Neural progenitor cell (in vitro differentiated cells): ENCODE measurements around the gene P2RX3. TPM values are rescaled to one million over a fixed set of nuclear protein-coding genes. Genes with fewer than 3 reads are reported as not detected.
A peak's percentile ranks its signal among the peaks of the same experiment; 100 is the strongest.

Experiments used
- DNase-seq: peaks from one replicate; pipeline ENCODE4 v3.0.0-alpha.2; 2016; ENCODE audit warnings: low spot score
- H2AFZ ChIP-seq: fragments of 200-600 bp; sonication (generic); replicated peaks from 2 replicates; pipeline ENCODE4 v1.6.1; 2016; ENCODE audit warnings: antibody characterized with exemption
- H3F3A ChIP-seq: fragments of 200-600 bp; sonication (generic); 2 replicates; pipeline ENCODE4 v1.6.1; 2016; ENCODE audit warnings: antibody characterized with exemption, low read depth
- H3K27ac ChIP-seq: fragments of 200-600 bp; sonication (generic); 2 replicates; pipeline ENCODE4 v1.5.1; 2016; ENCODE audit warnings: mild to moderate bottlenecking
- H3K27me3 ChIP-seq: fragments of 200-600 bp; sonication (generic); 2 replicates; pipeline ENCODE4 v1.6.1; 2016; ENCODE audit warnings: mild to moderate bottlenecking, moderate library complexity
- H3K36me3 ChIP-seq: fragments of 200-600 bp; sonication (generic); 2 replicates; pipeline ENCODE4 v1.5.1; 2016
- H3K4me1 ChIP-seq: fragments of 200-600 bp; sonication (generic); 2 replicates; pipeline ENCODE4 v1.6.1; 2016; ENCODE audit warnings: mixed run types
- H3K4me2 ChIP-seq: fragments of 200-600 bp; sonication (generic); 2 replicates; pipeline ENCODE4 v1.6.1; 2016
- H3K4me3 ChIP-seq: fragments of 200-600 bp; sonication (generic); 2 replicates; pipeline ENCODE4 v1.5.1; 2016
- H3K79me2 ChIP-seq: fragments of 200-600 bp; sonication (generic); 2 replicates; pipeline ENCODE4 v1.6.1; 2016; ENCODE audit warnings: low read depth
- H3K9ac ChIP-seq: fragments of 200-600 bp; sonication (generic); 2 replicates; pipeline ENCODE4 v1.6.1; 2016
- H3K9me3 ChIP-seq: fragments of 200-600 bp; sonication (generic); 2 replicates; pipeline ENCODE4 v1.5.1; 2016; ENCODE audit warnings: low read depth
- H4K20me1 ChIP-seq: fragments of 200-600 bp; sonication (generic); 2 replicates; pipeline ENCODE4 v1.6.1; 2016; ENCODE audit warnings: low read depth
- H3K27ac Mint-ChIP-seq: 3 replicates; pipeline ENCODE4 v1.8.0; 2021; ENCODE audit warnings: mixed read lengths
- H3K27me3 Mint-ChIP-seq: 2 replicates; pipeline ENCODE4 v1.8.0; 2022; ENCODE audit warnings: low read depth, mild to moderate bottlenecking, inconsistent platforms, moderate library complexity, mixed read lengths; ENCODE audit not compliant: insufficient read depth
- H3K36me3 Mint-ChIP-seq: 3 replicates; pipeline ENCODE4 v1.8.0; 2021; ENCODE audit warnings: mixed read lengths
- H3K4me1 Mint-ChIP-seq: 3 replicates; pipeline ENCODE4 v1.8.0; 2021; ENCODE audit warnings: mixed read lengths
- H3K4me3 Mint-ChIP-seq: 3 replicates; pipeline ENCODE4 v1.8.0; 2021; ENCODE audit warnings: mild to moderate bottlenecking, moderate library complexity, mixed read lengths
- H3K9me3 Mint-ChIP-seq: 3 replicates; pipeline ENCODE4 v1.8.0; 2020; ENCODE audit warnings: mixed read lengths
- CTCF ChIP-seq: fragments of 200-600 bp; sonication (generic); IDR thresholded peaks from 2 replicates; pipeline ENCODE4 v1.5.1; 2017; ENCODE audit warnings: antibody characterized with exemption, mild to moderate bottlenecking
- EZH2 ChIP-seq: fragments of 200-600 bp; sonication (generic); IDR thresholded peaks from 2 replicates; pipeline ENCODE4 v1.6.1; 2017; ENCODE audit warnings: antibody characterized with exemption, mild to moderate bottlenecking, moderate library complexity
- EZH2phosphoT487 ChIP-seq: fragments of 200-600 bp; sonication (generic); IDR thresholded peaks from 2 replicates; pipeline ENCODE4 v1.6.1; 2017; ENCODE audit warnings: antibody characterized with exemption
- total RNA-seq: library from RNA; depleted of rRNA; stranded (reverse); fragments of >200 nt; gene quantifications from 2 replicates; pipeline ENCODE4 v1.2.3, GENCODE V29; 2015; ENCODE audit warnings: low replicate concordance

The P2RX3 gene
- total RNA-seq, 1 donor from 2014 or later = 2.4 TPM

GRCh38 chr11:57410287-57410686 is 72.1 kb downstream of the P2RX3 start:
- Mint-ChIP-seq H3K9me3 (no peaks in the 10 kb centered on the region), H3K4me3 (no peak overlapping the region), H3K36me3 (peaks cover 18% of the 10 kb centered on the region), H3K27me3 (peaks cover 8% of the 10 kb centered on the region), H3K4me1 (no peaks in the 10 kb centered on the region), H3K27ac (no peak overlapping the region)
- Histone ChIP-seq H3F3A (no peaks in the 10 kb centered on the region), H2AFZ (no peak overlapping the region), H3K4me1 (no peaks in the 10 kb centered on the region), H3K4me2 (no peak overlapping the region), H3K4me3 (no peak overlapping the region), H3K27me3 (no peaks in the 10 kb centered on the region), H3K79me2 (no peaks in the 10 kb centered on the region), H3K36me3 (no peaks in the 10 kb centered on the region), H3K27ac (no peak overlapping the region), H3K9ac (no peak overlapping the region), H4K20me1 (no peaks in the 10 kb centered on the region), H3K9me3 (no peaks in the 10 kb centered on the region)
- no peak for DNase-seq
- TF ChIP-seq CTCF (no peak), EZH2 (no peak), EZH2phosphoT487 (no peak)

DNA sequence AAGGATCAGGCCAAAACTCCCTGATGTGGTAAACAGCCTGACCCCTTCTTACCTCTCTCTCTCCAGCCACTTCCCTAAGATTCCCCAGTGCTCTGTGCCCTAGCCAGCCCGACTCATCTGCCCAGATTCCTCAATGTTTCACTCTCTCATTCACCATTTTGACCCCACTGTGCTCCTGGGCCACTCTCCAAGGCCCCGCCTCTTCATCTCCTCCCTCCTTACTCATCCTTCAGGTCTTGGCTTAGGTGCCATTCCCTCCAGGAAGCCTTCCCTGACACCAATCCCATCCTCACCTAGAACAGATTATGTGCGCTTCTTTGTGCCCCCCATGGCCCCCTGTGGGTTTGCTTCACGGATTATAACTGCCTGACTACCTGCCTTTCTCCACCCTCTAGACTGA is 75.5 kb downstream of the P2RX3 start:
- H3K9me3 ChIP-seq = no peaks in the 10 kb centered on the region
- Mint-ChIP-seq H3K36me3 (peaks cover 18% of the 10 kb centered on the region), H3K27ac (no peak overlapping the region), H3K9me3 (no peaks in the 10 kb centered on the region), H3K4me1 (no peaks in the 10 kb centered on the region), H3K4me3 (peak overlapping the region; percentile 34), H3K27me3 (peaks cover 4% of the 10 kb centered on the region)
- no peak overlapping the region for H3K27ac ChIP-seq
- H2AFZ ChIP-seq = no peak overlapping the region
- no peaks in the 10 kb centered on the region for H3K4me1 ChIP-seq
- H3K36me3 ChIP-seq = no peaks in the 10 kb centered on the region
- no peaks in the 10 kb centered on the region for H3F3A ChIP-seq
- no peaks in the 10 kb centered on the region for H3K79me2 ChIP-seq
- H3K9ac ChIP-seq = no peak overlapping the region
- H3K4me3 ChIP-seq = no peak overlapping the region
- H4K20me1 ChIP-seq = no peaks in the 10 kb centered on the region
- H3K4me2 ChIP-seq = no peak overlapping the region
- TF ChIP-seq CTCF (no peak), EZH2phosphoT487 (no peak), EZH2 (no peak)
- no peaks in the 10 kb centered on the region for H3K27me3 ChIP-seq
- DNase-seq = no peak

GRCh38 chr11:57414612-57415212 is 76.6 kb downstream of the P2RX3 start:
- peaks cover 18% of the 10 kb centered on the region for H3K36me3 Mint-ChIP-seq
- DNase-seq = no peak
- no peaks in the 10 kb centered on the region for H3K36me3 ChIP-seq

More at GRCh38 chr11:57414612-57415212, 76.6 kb downstream of the P2RX3 start:
- H3K79me2 ChIP-seq = no peaks in the 10 kb centered on the region
- H3K27me3 Mint-ChIP-seq = peaks cover 4% of the 10 kb centered on the region
- no peak overlapping the region for H3K4me3 ChIP-seq
- H3K4me1 Mint-ChIP-seq = no peaks in the 10 kb centered on the region
- H3K9me3 Mint-ChIP-seq = no peaks in the 10 kb centered on the region
- H3K9me3 ChIP-seq = no peaks in the 10 kb centered on the region
- H3K27ac ChIP-seq = no peak overlapping the region
- no peak overlapping the region for H3K4me2 ChIP-seq
- H3K4me1 ChIP-seq = no peaks in the 10 kb centered on the region
- H3K4me3 Mint-ChIP-seq = no peak overlapping the region
- no peak for TF ChIP-seq EZH2
- TF ChIP-seq CTCF = no peak
- no peak for TF ChIP-seq EZH2phosphoT487
- H3F3A ChIP-seq = no peaks in the 10 kb centered on the region
- H3K27me3 ChIP-seq = no peaks in the 10 kb centered on the region
- no peak overlapping the region for H3K27ac Mint-ChIP-seq
- H3K9ac ChIP-seq = no peak overlapping the region
- H4K20me1 ChIP-seq = no peaks in the 10 kb centered on the region
- H2AFZ ChIP-seq = no peak overlapping the region
